Parathyroid adenoma (tissue), 2 donors: ENCODE data around the gene FYB2.

Source experiments
- H2AFZ ChIP-seq: fragments of 300-600 bp; sonication (generic); one replicate; pipeline ENCODE4 v1.7.0; 2017; ENCODE audit warnings: antibody characterized with exemption, mild to moderate bottlenecking
- H3K27ac ChIP-seq: fragments of 300-600 bp; sonication (generic); one replicate; pipeline ENCODE4 v1.7.0; 2017
- H3K27me3 ChIP-seq: fragments of 300-600 bp; sonication (generic); one replicate; pipeline ENCODE4 v1.7.0; 2017; ENCODE audit warnings: low read length; ENCODE audit not compliant: control insufficient read depth, insufficient read depth
- H3K36me3 ChIP-seq: fragments of 300-600 bp; sonication (generic); one replicate; pipeline ENCODE4 v1.7.0; 2017; ENCODE audit warnings: low read length; ENCODE audit not compliant: control insufficient read depth, insufficient read depth
- H3K4me1 ChIP-seq: fragments of 300-600 bp; sonication (generic); one replicate; pipeline ENCODE4 v1.7.0; 2017; ENCODE audit warnings: control low read depth
- H3K4me2 ChIP-seq: fragments of 300-600 bp; sonication (generic); one replicate; pipeline ENCODE4 v1.7.0; 2017; ENCODE audit warnings: low read length
- H3K4me3 ChIP-seq: fragments of 300-600 bp; sonication (generic); one replicate; pipeline ENCODE4 v1.7.0; 2017; ENCODE audit warnings: low read depth, low read length
- H3K79me2 ChIP-seq: fragments of 300-600 bp; sonication (generic); one replicate; pipeline ENCODE4 v1.7.0; 2017; ENCODE audit warnings: control low read depth
- H3K9ac ChIP-seq: fragments of 300-600 bp; sonication (generic); one replicate; pipeline ENCODE4 v1.7.0; 2017; ENCODE audit warnings: mild to moderate bottlenecking
- H3K9me3 ChIP-seq: fragments of 300-600 bp; sonication (generic); one replicate; pipeline ENCODE4 v1.7.0; 2017; ENCODE audit warnings: low read length; ENCODE audit not compliant: control insufficient read depth
- TF ChIP-seq, protein P1 (sequence below): fragments of 300-600 bp; sonication (generic); IDR thresholded peaks from one replicate; pipeline ENCODE4 v1.7.0; 2017; ENCODE audit warnings: antibody characterized with exemption, mild to moderate bottlenecking
- donor health status: primary hyperparathyroidism.

The FYB2 gene

GRCh38 chr1:56863265-56863992 is 44.2 kb upstream of the FYB2 start:
- TF ChIP-seq, protein P1, sequence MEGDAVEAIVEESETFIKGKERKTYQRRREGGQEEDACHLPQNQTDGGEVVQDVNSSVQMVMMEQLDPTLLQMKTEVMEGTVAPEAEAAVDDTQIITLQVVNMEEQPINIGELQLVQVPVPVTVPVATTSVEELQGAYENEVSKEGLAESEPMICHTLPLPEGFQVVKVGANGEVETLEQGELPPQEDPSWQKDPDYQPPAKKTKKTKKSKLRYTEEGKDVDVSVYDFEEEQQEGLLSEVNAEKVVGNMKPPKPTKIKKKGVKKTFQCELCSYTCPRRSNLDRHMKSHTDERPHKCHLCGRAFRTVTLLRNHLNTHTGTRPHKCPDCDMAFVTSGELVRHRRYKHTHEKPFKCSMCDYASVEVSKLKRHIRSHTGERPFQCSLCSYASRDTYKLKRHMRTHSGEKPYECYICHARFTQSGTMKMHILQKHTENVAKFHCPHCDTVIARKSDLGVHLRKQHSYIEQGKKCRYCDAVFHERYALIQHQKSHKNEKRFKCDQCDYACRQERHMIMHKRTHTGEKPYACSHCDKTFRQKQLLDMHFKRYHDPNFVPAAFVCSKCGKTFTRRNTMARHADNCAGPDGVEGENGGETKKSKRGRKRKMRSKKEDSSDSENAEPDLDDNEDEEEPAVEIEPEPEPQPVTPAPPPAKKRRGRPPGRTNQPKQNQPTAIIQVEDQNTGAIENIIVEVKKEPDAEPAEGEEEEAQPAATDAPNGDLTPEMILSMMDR, result no peak
- Histone ChIP-seq H3K27me3 (no peaks in the 10 kb centered on the region), H3K4me3 (no peak overlapping the region), H3K4me1 (no peaks in the 10 kb centered on the region), H2AFZ (no peak overlapping the region), H3K9me3 (no peaks in the 10 kb centered on the region), H3K79me2 (no peaks in the 10 kb centered on the region), H3K9ac (no peak overlapping the region), H3K27ac (no peak overlapping the region), H3K4me2 (no peak overlapping the region), H3K36me3 (no peaks in the 10 kb centered on the region)

GRCh38 chr1:56859287-56859686 is 40.1 kb upstream of the FYB2 start:
- Histone ChIP-seq H3K4me1 (no peaks in the 10 kb centered on the region), H3K4me2 (no peak overlapping the region), H3K9me3 (no peaks in the 10 kb centered on the region), H3K79me2 (no peaks in the 10 kb centered on the region), H3K4me3 (no peak overlapping the region), H3K27ac (no peak overlapping the region), H3K36me3 (no peaks in the 10 kb centered on the region), H3K27me3 (no peaks in the 10 kb centered on the region), H2AFZ (no peak overlapping the region), H3K9ac (no peak overlapping the region)
- TF ChIP-seq, protein P1, result no peak

- Histone ChIP-seq H3K36me3 (no peaks in the 10 kb centered on the region), H3K4me3 (no peak overlapping the region), H3K4me1 (no peaks in the 10 kb centered on the region), H3K4me2 (no peak overlapping the region), H3K9ac (no peak overlapping the region), H3K9me3 (no peaks in the 10 kb centered on the region), H3K27me3 (no peaks in the 10 kb centered on the region), H3K27ac (no peak overlapping the region), H2AFZ (no peak overlapping the region), H3K79me2 (no peaks in the 10 kb centered on the region)
- TF ChIP-seq, protein P1, result no peak
Measured at GRCh38 chr1:56856186-56856585, 37.0 kb upstream of the FYB2 start.

GRCh38 chr1:56855190-56855589 is 36.0 kb upstream of the FYB2 start:
- no peak overlapping the region for H3K27ac ChIP-seq
- H3K4me2 ChIP-seq, result no peak overlapping the region
- H3K4me3 ChIP-seq, result no peak overlapping the region
- H3K27me3 ChIP-seq, result no peaks in the 10 kb centered on the region
- H3K36me3 ChIP-seq, result no peaks in the 10 kb centered on the region
- no peaks in the 10 kb centered on the region for H3K9me3 ChIP-seq
- TF ChIP-seq, protein P1, result no peak
- H3K9ac ChIP-seq, result no peak overlapping the region
- no peaks in the 10 kb centered on the region for H3K79me2 ChIP-seq
- no peaks in the 10 kb centered on the region for H3K4me1 ChIP-seq
- H2AFZ ChIP-seq, result no peak overlapping the region

- Histone ChIP-seq H3K4me3 (no peak within 1 kb of the TSS), H3K27ac (no peak within 1 kb of the TSS), H3K9ac (no peak within 1 kb of the TSS), H3K9me3 (no peaks in the 10 kb centered on the region), H3K4me2 (no peak within 1 kb of the TSS), H3K27me3 (no peaks in the 10 kb centered on the region), H3K79me2 (no peaks in the 10 kb centered on the region), H3K4me1 (no peaks in the 10 kb centered on the region), H3K36me3 (no peaks in the 10 kb centered on the region), H2AFZ (no peak within 1 kb of the TSS)
- TF ChIP-seq, protein P1, result no peak
Measured at GRCh38 chr1:56854521-56855099, 35.4 kb upstream of the FYB2 start, which contains the start of gene C8A. C8A (plus strand) TSS chr1:56854797; CDS start chr1:56854902, 105 bp downstream.
